NCI-H1048 (cell line): Measurements from ENCODE around the gene SARDH.

Experiments
- DNase-seq: peaks from one replicate; lab custom pipeline; 2025; lab: John Stamatoyannopoulos, UW

SARDH gene

GRCh38 chr9:133714606-133715294 lies 23.4 kb downstream of the SARDH start:
- DNase-seq, result no peak

- DNase-seq, result no peak
Observed at GRCh38 chr9:133713960-133714495, 24.1 kb downstream of the SARDH start.

GRCh38 chr9:133713150-133713959 lies 24.8 kb downstream of the SARDH start:
- DNase-seq, result no peak

GRCh38 chr9:133712221-133713100 lies 25.7 kb downstream of the SARDH start:
- no peak for DNase-seq

- no peak for DNase-seq
Observed at GRCh38 chr9:133711428-133712220, 26.5 kb downstream of the SARDH start.

GRCh38 chr9:133710661-133711427 lies 27.3 kb downstream of the SARDH start:
- no peak for DNase-seq

GRCh38 chr9:133709691-133710571 lies 28.2 kb downstream of the SARDH start:
- DNase-seq, result no peak

GRCh38 chr9:133709015-133709611 lies 29.0 kb downstream of the SARDH start:
- no peak for DNase-seq

- DNase-seq, result no peak
Observed at GRCh38 chr9:133708246-133709014, 29.7 kb downstream of the SARDH start.

GRCh38 chr9:133707763-133708245 lies 30.3 kb downstream of the SARDH start:
- DNase-seq, result no peak

- no peak for DNase-seq
Observed at GRCh38 chr9:133707065-133707762, 30.9 kb downstream of the SARDH start.

GRCh38 chr9:133706307-133707050 lies 31.7 kb downstream of the SARDH start:
- DNase-seq, result no peak

GRCh38 chr9:133705576-133705975 lies 32.6 kb downstream of the SARDH start:
- DNase-seq, result no peak

- DNase-seq, result no peak
Observed at GRCh38 chr9:133704711-133705181, 33.4 kb downstream of the SARDH start.

- DNase-seq, result no peak
Observed at GRCh38 chr9:133703591-133704399, 34.4 kb downstream of the SARDH start.
